Esophagus muscularis mucosa (tissue), 4 donors: ENCODE results near the gene B4GALT5. TPM values are rescaled to one million over a fixed set of nuclear protein-coding genes. Genes with fewer than 3 reads are reported as not detected.

Experiments
- DNase-seq: peaks from one replicate; pipeline ENCODE4 v3.0.0-alpha.2; 2017; ENCODE audit errors: extremely low spot score
- H3K27ac ChIP-seq, 4 donors: fragments of 200-600 bp; sonication (generic); replicated peaks in 1 of 4; 1 replicate in 3 of 4; 2 replicates in 1 of 4; pipeline ENCODE4 v1.5.1; 2016 to 2019; ENCODE audit warnings: mild to moderate bottlenecking in 1 of 4
- H3K27me3 ChIP-seq, 4 donors: fragments of 200-600 bp; sonication (generic); one replicate each; pipeline versions ENCODE4 v1.5.1 to v1.6.0; 2016 to 2019
- H3K36me3 ChIP-seq, 4 donors: fragments of 200-600 bp; sonication (generic); one replicate each; pipeline ENCODE4 v1.5.1; 2016 to 2019
- H3K4me1 ChIP-seq, 4 donors: fragments of 200-600 bp; sonication (generic); one replicate each; pipeline ENCODE4 v1.5.1; 2016 to 2019
- H3K4me3 ChIP-seq, 4 donors: fragments of 200-600 bp; sonication (generic); 1 replicate in 2 of 4; 2 replicates in 2 of 4; pipeline ENCODE4 v1.5.1; 2016 to 2019; ENCODE audit warnings: mild to moderate bottlenecking in 4 of 4, moderate library complexity in 1 of 4
- H3K9me3 ChIP-seq, 4 donors: fragments of 200-600 bp; sonication (generic); 1 replicate in 3 of 4; 2 replicates in 1 of 4; pipeline ENCODE4 v1.5.1; 2016 to 2019
- EP300 ChIP-seq: sonication (generic); formaldehyde crosslinking; IDR thresholded peaks from one replicate; pipeline ENCODE4 v1.6.1; 2017; ENCODE audit warnings: antibody characterized with exemption
- POLR2A ChIP-seq: fragments of 450-650 bp; IDR thresholded peaks from one replicate; pipeline ENCODE4 v1.6.1; 2017; ENCODE audit warnings: antibody characterized with exemption, moderate library complexity, mild to moderate bottlenecking, low read depth
- POLR2AphosphoS5 ChIP-seq, 2 donors: sonication (generic); formaldehyde crosslinking; IDR thresholded peaks; one replicate each; pipeline ENCODE4 v1.6.1; 2017; ENCODE audit warnings: antibody characterized with exemption in 2 of 2
- WGBS: methylation state at CpG from one replicate; pipeline ENCODE4 v1.1.5; 2018; 5-methylcytosine and 5-hydroxymethylcytosine counted together
- intact Hi-C: fragments of 100-400 bp; cut with DNase I; formaldehyde crosslinking; loops from one replicate; pipeline ENCODE4 v1.15.1; 2023
- total RNA-seq, 4 donors: library from RNA; depleted of rRNA; stranded (reverse); fragments of >200 nt; gene quantifications; one replicate each; pipeline versions ENCODE4 v1.1.0 to v1.2.1, GENCODE V29; 2016
- TF ChIP-seq, protein P1 (sequence below), 3 experiments: fragments of 200-600 bp in 2 of 3; fragments of 450-650 bp in 1 of 3; sonication (generic) in 2 of 3; IDR thresholded peaks; one replicate each; pipeline ENCODE4 v1.5.1; 2017 to 2019; ENCODE audit warnings: antibody characterized with exemption in 3 of 3, mild to moderate bottlenecking in 2 of 3, moderate library complexity in 1 of 3

B4GALT5 gene
- total RNA-seq, 4 donors from 2014 or later = 23.3 to 51.2 (median 37.1) TPM

DNA sequence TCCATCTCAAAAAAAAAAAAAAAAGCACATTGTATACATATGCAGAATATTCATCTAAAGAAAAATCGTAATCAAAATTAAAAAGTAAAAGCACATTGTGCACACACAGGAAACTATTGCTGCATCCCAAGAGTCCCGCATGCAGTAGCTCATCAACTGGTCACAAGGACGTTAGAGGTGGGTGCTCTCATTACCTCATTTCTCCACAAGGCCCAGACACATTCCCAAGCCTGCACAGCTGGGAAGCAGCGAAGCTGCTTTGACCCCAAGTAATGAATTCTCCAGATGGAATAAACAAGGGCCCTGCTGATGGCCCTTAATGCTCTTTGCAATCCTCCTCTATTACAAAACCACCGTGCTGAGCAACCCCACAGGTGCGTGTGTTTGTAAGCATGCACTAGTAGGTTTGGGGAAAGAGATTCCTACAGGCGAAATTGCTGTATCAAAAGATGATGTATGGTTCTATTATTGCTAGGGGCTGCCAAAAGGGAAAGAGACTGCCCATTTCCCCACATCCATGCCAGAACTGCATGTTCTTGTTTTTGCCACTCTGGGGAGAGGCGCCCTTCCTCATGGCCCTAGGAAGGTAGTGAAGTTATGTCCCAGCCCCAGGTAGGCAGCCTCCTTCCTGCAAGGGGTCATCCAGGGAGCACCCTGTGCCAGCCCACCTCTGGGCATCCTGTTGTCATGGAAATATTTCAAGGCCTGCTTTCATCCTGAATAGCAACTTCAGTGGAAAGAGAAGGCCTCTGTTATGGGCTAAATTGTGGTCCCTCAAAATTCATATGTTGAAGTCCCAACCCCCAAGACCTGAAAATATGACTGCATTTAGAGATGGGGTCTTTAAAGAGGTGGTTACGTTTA is 111.1 kb downstream of the B4GALT5 start:
- H3K4me3 ChIP-seq = no peak overlapping the region
- no peak overlapping the region for H3K27ac ChIP-seq
- H3K36me3 ChIP-seq = no peaks in the 10 kb centered on the region
- no peak for DNase-seq
- TF ChIP-seq EP300 (no peak), POLR2A (no peak), POLR2AphosphoS5 (IDR thresholded peaks at IDR 0.05) (peak in 1 of 2 donors; percentile 11)
- TF ChIP-seq, protein P1, sequence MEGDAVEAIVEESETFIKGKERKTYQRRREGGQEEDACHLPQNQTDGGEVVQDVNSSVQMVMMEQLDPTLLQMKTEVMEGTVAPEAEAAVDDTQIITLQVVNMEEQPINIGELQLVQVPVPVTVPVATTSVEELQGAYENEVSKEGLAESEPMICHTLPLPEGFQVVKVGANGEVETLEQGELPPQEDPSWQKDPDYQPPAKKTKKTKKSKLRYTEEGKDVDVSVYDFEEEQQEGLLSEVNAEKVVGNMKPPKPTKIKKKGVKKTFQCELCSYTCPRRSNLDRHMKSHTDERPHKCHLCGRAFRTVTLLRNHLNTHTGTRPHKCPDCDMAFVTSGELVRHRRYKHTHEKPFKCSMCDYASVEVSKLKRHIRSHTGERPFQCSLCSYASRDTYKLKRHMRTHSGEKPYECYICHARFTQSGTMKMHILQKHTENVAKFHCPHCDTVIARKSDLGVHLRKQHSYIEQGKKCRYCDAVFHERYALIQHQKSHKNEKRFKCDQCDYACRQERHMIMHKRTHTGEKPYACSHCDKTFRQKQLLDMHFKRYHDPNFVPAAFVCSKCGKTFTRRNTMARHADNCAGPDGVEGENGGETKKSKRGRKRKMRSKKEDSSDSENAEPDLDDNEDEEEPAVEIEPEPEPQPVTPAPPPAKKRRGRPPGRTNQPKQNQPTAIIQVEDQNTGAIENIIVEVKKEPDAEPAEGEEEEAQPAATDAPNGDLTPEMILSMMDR (IDR thresholded peaks at IDR 0.05) = no peak
- H3K4me1 ChIP-seq = peaks cover 0 to 26% (median 16%) of the 10 kb centered on the region in 4 donors
- H3K9me3 ChIP-seq = no peaks in the 10 kb centered on the region
- intact Hi-C loops = loop anchor here (10.0 kb wide), 1 partner anchor 268 kb away; no protein-coding TSS in a partner anchor
- peaks cover 0 to under 1% (median 0%) of the 10 kb centered on the region in 4 donors for H3K27me3 ChIP-seq
- 79% methylated on average over 9 of the region's 9 CpGs for WGBS

DNA sequence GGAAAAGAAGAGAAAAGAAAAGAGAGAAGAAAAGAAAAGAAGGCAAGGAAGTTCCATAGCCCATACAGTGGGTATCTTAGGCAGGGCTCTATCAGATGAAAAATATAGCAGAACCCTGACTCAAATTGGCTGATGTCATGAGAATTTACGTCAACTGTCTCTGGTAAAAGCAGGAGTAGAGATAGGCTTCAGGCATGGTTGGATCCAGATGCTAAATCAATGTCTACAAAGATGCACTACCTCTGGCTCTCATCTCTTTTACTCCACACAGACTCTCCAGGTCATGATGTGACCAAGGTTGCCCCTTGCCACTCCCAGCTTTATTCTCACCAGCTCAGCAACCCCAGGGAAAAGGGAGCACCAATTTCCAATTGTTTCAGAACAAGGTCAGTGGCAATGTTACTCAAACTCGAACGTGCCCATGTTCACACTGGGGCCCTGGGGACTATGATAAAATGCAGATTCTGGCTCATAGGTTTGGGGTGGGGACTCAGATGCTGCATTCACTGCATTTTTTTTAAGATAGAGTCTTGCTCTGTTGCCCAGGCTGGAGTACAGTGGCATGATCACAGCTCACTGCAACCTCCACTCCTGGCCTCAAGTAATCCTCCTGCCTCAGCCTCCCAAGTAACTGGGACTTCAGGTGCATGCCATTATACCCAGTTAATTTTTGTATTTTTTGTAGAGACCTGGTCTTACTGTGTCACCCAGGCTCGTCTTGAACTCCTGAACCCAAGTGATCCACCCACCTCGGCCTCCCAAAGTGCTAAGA is 112.3 kb downstream of the B4GALT5 start:
- no peak for DNase-seq
- no peak overlapping the region for H3K27ac ChIP-seq
- WGBS = 95% methylated on average over 5 of the region's 5 CpGs
- H3K36me3 ChIP-seq = no peaks in the 10 kb centered on the region
- no peak for TF ChIP-seq POLR2A
- no peak for TF ChIP-seq POLR2AphosphoS5 (IDR thresholded peaks at IDR 0.05)
- TF ChIP-seq, protein P1 (IDR thresholded peaks at IDR 0.05) = no peak
- TF ChIP-seq EP300 = no peak
- intact Hi-C loops = loop anchor here (10.0 kb wide), 1 partner anchor 267 kb away; no protein-coding TSS in a partner anchor
- peaks cover 0 to 28% (median 20%) of the 10 kb centered on the region in 4 donors for H3K4me1 ChIP-seq
- no peak overlapping the region for H3K4me3 ChIP-seq
- H3K27me3 ChIP-seq = no peaks in the 10 kb centered on the region
- H3K9me3 ChIP-seq = no peaks in the 10 kb centered on the region

DNA sequence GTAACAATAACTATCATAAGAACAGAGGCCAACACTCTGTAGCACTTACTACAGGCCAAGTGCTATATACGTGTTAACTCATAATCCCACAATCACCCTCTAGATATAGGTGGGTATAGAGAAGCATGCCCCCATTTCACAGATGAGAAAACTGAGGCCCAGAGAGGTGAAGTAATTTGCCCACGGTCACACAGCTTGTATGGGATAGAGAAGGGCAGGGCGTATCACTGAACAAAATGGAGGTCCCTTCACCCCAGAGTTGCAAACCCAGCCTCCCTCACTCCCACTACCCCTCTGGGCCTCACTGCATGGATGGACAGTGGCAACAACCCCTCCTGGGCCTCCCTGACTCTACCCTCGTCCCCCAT is 113.9 kb downstream of the B4GALT5 start:
- Histone ChIP-seq H3K4me3 (no peak overlapping the region), H3K27ac (no peak overlapping the region), H3K4me1 (peaks cover 5 to 32% (median 21%) of the 10 kb centered on the region in 4 donors), H3K27me3 (no peaks in the 10 kb centered on the region), H3K9me3 (no peaks in the 10 kb centered on the region), H3K36me3 (no peaks in the 10 kb centered on the region)
- intact Hi-C loops = loop anchor here (10.0 kb wide), 1 partner anchor 265 kb away; no protein-coding TSS in a partner anchor
- DNase-seq = no peak
- TF ChIP-seq POLR2A (no peak), EP300 (no peak)
- WGBS = 89% methylated on average over 4 of the region's 4 CpGs

DNA sequence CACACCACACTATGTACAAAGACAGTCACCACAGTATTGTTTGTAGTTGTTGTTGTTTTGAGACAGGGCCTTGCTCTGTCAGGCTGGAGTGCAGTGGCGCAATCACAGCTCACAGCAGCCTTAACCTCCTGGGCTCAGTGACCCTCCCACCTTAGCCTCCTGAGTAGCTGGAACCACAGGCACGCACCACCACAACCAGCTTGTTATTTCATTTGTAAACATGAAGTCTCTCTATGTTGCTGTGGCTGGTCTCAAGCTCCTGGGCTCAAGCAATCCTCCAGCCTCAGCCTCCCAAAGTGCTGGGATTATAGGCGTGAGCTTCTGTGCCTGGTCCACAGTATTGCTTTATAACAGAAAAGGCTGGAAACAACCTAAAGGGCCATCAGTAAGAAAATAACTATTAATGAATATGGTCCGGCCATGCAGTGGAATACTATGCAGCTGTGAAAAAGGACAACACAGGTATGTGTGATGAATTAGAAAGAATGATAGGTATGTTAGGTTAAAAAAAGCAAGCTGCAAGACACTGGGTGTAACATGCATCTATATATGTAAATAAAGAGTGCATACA is 115.8 kb downstream of the B4GALT5 start:
- WGBS = 96% methylated on average over 4 of the region's 4 CpGs
- no peak overlapping the region for H3K4me3 ChIP-seq
- DNase-seq = no peak
- H3K27me3 ChIP-seq = no peaks in the 10 kb centered on the region
- intact Hi-C loops = no loop called here
- H3K4me1 ChIP-seq = peaks cover 13 to 36% (median 26%) of the 10 kb centered on the region in 4 donors
- TF ChIP-seq POLR2AphosphoS5 (IDR thresholded peaks at IDR 0.05) (no peak), POLR2A (no peak), EP300 (no peak)
- TF ChIP-seq, protein P1 (IDR thresholded peaks at IDR 0.05) = no peak
- no peaks in the 10 kb centered on the region for H3K9me3 ChIP-seq
- no peak overlapping the region for H3K27ac ChIP-seq
- H3K36me3 ChIP-seq = no peaks in the 10 kb centered on the region
